Gastrocnemius medialis (tissue), 4 donors: ENCODE measurements around the gene XCL1.

Experiments used
- POLR2A ChIP-seq, 2 donors: fragments of 450-650 bp; IDR thresholded peaks; one replicate each; pipeline ENCODE4 v1.6.1; 2017; ENCODE audit warnings: antibody characterized with exemption in 2 of 2, mild to moderate bottlenecking in 2 of 2, moderate library complexity in 2 of 2
- TF ChIP-seq, protein P1 (sequence below), 5 experiments: fragments of 450-650 bp in 3 of 5; fragments of 200-600 bp in 2 of 5; sonication (generic) in 2 of 5; IDR thresholded peaks in 4 of 5; conservative IDR thresholded peaks in 1 of 5; 1 replicate in 4 of 5; 2 replicates in 1 of 5; pipeline ENCODE4 v1.5.1; 2016 to 2019; ENCODE audit warnings: antibody characterized with exemption in 5 of 5, mild to moderate bottlenecking in 3 of 5, moderate library complexity in 3 of 5

DNA sequence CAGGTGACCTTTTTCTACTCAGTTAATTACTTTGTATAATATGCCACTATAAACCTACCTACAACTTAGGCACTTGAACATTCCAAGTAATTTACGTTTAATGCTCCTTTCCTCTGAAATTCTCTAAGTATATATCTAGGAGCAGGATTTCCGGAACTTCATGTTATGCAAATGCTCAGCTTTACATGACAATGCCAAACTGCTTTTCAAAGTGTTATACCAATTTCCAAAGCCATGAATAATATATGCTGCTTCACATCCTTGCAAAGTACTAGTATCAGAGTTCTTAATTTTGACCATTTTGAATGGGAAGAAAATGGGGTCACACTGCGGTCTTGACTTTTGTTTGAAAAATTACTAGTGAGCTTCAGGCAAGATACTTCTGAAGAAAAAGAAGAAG, 5.8 kb upstream of the XCL1 start:
- TF ChIP-seq, protein P1, sequence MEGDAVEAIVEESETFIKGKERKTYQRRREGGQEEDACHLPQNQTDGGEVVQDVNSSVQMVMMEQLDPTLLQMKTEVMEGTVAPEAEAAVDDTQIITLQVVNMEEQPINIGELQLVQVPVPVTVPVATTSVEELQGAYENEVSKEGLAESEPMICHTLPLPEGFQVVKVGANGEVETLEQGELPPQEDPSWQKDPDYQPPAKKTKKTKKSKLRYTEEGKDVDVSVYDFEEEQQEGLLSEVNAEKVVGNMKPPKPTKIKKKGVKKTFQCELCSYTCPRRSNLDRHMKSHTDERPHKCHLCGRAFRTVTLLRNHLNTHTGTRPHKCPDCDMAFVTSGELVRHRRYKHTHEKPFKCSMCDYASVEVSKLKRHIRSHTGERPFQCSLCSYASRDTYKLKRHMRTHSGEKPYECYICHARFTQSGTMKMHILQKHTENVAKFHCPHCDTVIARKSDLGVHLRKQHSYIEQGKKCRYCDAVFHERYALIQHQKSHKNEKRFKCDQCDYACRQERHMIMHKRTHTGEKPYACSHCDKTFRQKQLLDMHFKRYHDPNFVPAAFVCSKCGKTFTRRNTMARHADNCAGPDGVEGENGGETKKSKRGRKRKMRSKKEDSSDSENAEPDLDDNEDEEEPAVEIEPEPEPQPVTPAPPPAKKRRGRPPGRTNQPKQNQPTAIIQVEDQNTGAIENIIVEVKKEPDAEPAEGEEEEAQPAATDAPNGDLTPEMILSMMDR (IDR thresholded peaks at IDR 0.05 in 4 of 5, conservative IDR thresholded peaks at IDR 0.05 in 1 of 5), result no peak
- no peak for TF ChIP-seq POLR2A (IDR thresholded peaks at IDR 0.05)
